ENCODE results near the gene ZNF300. TPM values are rescaled to one million over a fixed set of nuclear protein-coding genes. Genes with fewer than 3 reads are reported as not detected.

Gene ZNF300
- polyA plus RNA-seq (2012; rRNA removed), result 3.5 and 4.9 TPM in 2 replicates
- polyA plus RNA-seq (2012; cell fraction: cytosol; rRNA removed), result 2.5 and 2.7 TPM in 2 replicates
- polyA plus RNA-seq (2012; cell fraction: nucleus; rRNA removed), result 10.6 and 18.4 TPM in 2 replicates

DNA sequence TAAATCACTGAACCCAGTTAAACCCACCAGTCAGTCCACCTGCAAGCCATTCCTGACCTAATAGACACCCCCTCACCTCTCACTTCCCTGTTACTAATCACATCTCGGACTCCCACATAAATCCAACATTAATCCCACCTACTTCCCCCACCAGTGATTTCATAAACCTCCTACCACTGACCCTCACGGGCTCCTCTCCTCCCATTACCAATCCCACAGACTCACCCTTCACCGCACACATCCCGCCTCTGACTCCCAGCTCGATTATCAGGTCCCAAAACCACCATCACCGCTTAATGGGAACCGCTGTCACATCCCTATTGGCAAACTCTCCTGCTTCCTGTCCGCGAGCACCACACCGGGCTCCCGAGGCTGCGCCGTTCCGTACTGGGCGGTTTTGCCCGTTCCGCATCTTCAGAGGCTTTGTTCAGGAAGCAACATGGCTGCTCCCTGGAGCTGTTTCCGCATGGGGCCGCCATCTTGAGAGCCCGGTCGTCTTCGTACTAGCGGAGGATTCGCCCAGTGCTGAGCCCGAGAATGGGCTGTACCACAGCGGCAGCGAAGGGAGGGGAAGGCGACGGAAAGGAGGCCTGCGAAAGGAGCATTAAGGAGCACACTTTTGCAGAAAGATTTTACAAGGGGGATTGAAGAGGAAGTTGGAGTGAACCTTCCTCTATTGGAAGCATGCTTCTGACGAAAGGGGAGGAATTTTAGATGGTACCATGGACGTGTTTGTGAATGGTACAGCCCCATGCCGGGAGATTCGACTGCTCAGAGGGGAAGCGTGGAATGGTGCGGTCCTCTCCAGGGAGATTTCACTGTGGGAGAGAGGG, at the start of gene ZNF300:
ZNF300 (minus strand) TSS at position 502 of the 833 bp plus-strand sequence. CDS start 1,825 bp downstream, outside the sequence.
- 7% methylated on average over 36 of the region's 36 CpGs for WGBS (ENCODE audit: low lambda C conversion rate)
- no peaks in the 10 kb centered on the region for H3K79me2 ChIP-seq (ENCODE audit: insufficient read depth)
- H3K4me3 ChIP-seq (ENCODE audit: low read depth in 2 of 2, low read length in 1 of 2), result peak within 1 kb of the TSS; percentile 56 to 58
- H3F3A ChIP-seq (replicated peaks; ENCODE audit: insufficient read depth), result peaks cover 6% of the 10 kb centered on the region
- peaks cover 31 to 37% of the 10 kb centered on the region in 2 experiments for H3K36me3 ChIP-seq (replicated peaks in 1 of 2; ENCODE audit: control insufficient read depth in 1 of 2, insufficient read depth in 2 of 2, low read length in 1 of 2)
- peak within 1 kb of the TSS; percentile 69 to 94 for H3K27ac ChIP-seq (ENCODE audit: low read depth in 2 of 2, low read length in 1 of 2)
- no peaks in the 10 kb centered on the region for H3K27me3 ChIP-seq (ENCODE audit: insufficient read depth)
- H4K20me1 ChIP-seq (ENCODE audit: insufficient read depth), result no peaks in the 10 kb centered on the region
- ChIA-PET POLR2A (interaction anchor here (1.0 kb wide), 1 partner anchor 13 kb away, joined by 4 read pairs; no protein-coding TSS in a partner anchor), CTCF (no interaction called here)
- no peaks in the 10 kb centered on the region for H3K9me2 ChIP-seq
- H3K4me1 ChIP-seq (ENCODE audit: control insufficient read depth in 1 of 2, insufficient read depth in 2 of 2, low read depth in 1 of 2, low read length in 1 of 2), result no peaks in the 10 kb centered on the region; a peak in 1 of 4 replicates
- peak within 1 kb of the TSS; percentile 66 for H3K4me2 ChIP-seq
- peak within 1 kb of the TSS; percentile 98 for H2AFZ ChIP-seq (ENCODE audit: low read depth)
- DNase-seq, result peak; percentile 84
- H3K9me3 ChIP-seq, result peaks cover 25% of the 10 kb centered on the region
- H3K9ac ChIP-seq, result peak within 1 kb of the TSS; percentile 79
- TF ChIP-seq EP300 (IDR thresholded peaks at IDR 0.05; ENCODE audit: borderline replicate concordance in 1 of 2, low read depth in 1 of 2, low read length in 1 of 2), result 0 out of 4 replicates have a peak, but pooled peaks of 1 of the 2 experiments have one; percentile 43
- TF ChIP-seq, protein P1, sequence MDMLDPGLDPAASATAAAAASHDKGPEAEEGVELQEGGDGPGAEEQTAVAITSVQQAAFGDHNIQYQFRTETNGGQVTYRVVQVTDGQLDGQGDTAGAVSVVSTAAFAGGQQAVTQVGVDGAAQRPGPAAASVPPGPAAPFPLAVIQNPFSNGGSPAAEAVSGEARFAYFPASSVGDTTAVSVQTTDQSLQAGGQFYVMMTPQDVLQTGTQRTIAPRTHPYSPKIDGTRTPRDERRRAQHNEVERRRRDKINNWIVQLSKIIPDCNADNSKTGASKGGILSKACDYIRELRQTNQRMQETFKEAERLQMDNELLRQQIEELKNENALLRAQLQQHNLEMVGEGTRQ (IDR thresholded peaks at IDR 0.05; ENCODE audit: borderline replicate concordance, low read depth, low read length), result no peak
- no peak for TF ChIP-seq RFX5 (IDR thresholded peaks at IDR 0.05; ENCODE audit: low read length)
- no peak for TF ChIP-seq TEAD4 (IDR thresholded peaks at IDR 0.05; ENCODE audit: borderline replicate concordance, insufficient read depth)
- TF ChIP-seq SIN3A (IDR thresholded peaks at IDR 0.05; ENCODE audit: borderline replicate concordance, low read depth, low read length), result peak; percentile 58; the same call in 1 of the 2 replicates
- TF ChIP-seq NRF1 (IDR thresholded peaks at IDR 0.05; ENCODE audit: low read depth, low read length), result 0 out of 2 replicates have a peak, but pooled peaks have one; percentile 29
- no peak for TF ChIP-seq GATA2 (CRISPR knock-in tag; IDR thresholded peaks at IDR 0.05)
- TF ChIP-seq FOXM1 (IDR thresholded peaks at IDR 0.05; ENCODE audit: low read depth), result no peak
- TF ChIP-seq SMC3 (IDR thresholded peaks at IDR 0.05; ENCODE audit: low read depth, low read length), result no peak
- TF ChIP-seq MEF2A (IDR thresholded peaks at IDR 0.05; ENCODE audit: borderline replicate concordance, low read depth), result no peak
- TF ChIP-seq, protein P2, sequence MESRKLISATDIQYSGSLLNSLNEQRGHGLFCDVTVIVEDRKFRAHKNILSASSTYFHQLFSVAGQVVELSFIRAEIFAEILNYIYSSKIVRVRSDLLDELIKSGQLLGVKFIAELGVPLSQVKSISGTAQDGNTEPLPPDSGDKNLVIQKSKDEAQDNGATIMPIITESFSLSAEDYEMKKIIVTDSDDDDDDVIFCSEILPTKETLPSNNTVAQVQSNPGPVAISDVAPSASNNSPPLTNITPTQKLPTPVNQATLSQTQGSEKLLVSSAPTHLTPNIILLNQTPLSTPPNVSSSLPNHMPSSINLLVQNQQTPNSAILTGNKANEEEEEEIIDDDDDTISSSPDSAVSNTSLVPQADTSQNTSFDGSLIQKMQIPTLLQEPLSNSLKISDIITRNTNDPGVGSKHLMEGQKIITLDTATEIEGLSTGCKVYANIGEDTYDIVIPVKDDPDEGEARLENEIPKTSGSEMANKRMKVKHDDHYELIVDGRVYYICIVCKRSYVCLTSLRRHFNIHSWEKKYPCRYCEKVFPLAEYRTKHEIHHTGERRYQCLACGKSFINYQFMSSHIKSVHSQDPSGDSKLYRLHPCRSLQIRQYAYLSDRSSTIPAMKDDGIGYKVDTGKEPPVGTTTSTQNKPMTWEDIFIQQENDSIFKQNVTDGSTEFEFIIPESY (IDR thresholded peaks at IDR 0.05; ENCODE audit: borderline replicate concordance, low read depth), result peak; percentile 71
- no peak for TF ChIP-seq IRF3 (IDR thresholded peaks at IDR 0.05; ENCODE audit: low read depth, low read length)
- TF ChIP-seq ELF1 (IDR thresholded peaks at IDR 0.05), result peak; percentile 72
- no peak for TF ChIP-seq NFIC (IDR thresholded peaks at IDR 0.05; ENCODE audit: borderline replicate concordance)
- peak; percentile 54 for TF ChIP-seq CHD2 (IDR thresholded peaks at IDR 0.05; ENCODE audit: low read length, partially characterized antibody)
- TF ChIP-seq POLR2AphosphoS5 (IDR thresholded peaks at IDR 0.05; ENCODE audit: low read depth, low read length), result no peak
- TF ChIP-seq TAF1 (IDR thresholded peaks at IDR 0.05; ENCODE audit: borderline replicate concordance, low read depth, low read length), result peak; percentile 76; the same call in 1 of the 2 replicates
- TF ChIP-seq REST (IDR thresholded peaks at IDR 0.05; ENCODE audit: low read depth, low read length), result no peak
- no peak for TF ChIP-seq USF1 (IDR thresholded peaks at IDR 0.05; ENCODE audit: borderline replicate concordance, low read depth)
- TF ChIP-seq JUND (IDR thresholded peaks at IDR 0.05), result peak; percentile 49
- TF ChIP-seq RXRA (IDR thresholded peaks at IDR 0.05; ENCODE audit: borderline replicate concordance, low read depth), result no peak
- no peak for TF ChIP-seq RAD21 (IDR thresholded peaks at IDR 0.05; ENCODE audit: low read length)

All from SK-N-SH (cell line).